ENCODE results near the gene KBTBD6. TPM values are rescaled to one million over a fixed set of nuclear protein-coding genes. Genes with fewer than 3 reads are reported as not detected.
"Not testable (repeated sequence)": the region's sequence is repeated elsewhere in the genome, so short reads cannot be mapped to it uniquely, and the experiment has no call there.

KBTBD6 gene
- total RNA-seq, 2 experiments from 2014 or later: 4.9 to 6.0 TPM

DNA sequence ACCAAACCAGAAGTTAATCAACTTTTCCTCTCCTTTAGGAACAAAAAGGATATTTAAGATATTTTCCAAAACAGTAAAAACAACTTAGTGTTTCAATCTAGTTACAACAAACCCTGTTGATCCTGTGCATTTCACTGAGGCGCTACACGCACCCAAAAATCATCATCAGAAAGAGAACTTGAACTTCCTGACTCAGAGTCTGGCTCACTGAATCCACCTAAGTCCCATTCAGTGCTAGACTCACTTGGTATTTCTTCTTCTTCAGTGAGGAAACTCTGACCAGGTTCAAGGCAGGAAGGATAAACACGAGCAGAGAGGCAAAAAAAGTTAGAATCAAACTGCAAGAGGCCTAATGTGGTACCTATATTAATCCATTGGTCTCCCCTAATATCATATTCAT, 2.2 kb downstream of the KBTBD6 start:
- peaks cover 36% of the 10 kb centered on the region for H3K36me3 Mint-ChIP-seq (ENCODE audit: low read depth)
- H3K4me1 Mint-ChIP-seq (ENCODE audit: low read depth): peaks cover 40% of the 10 kb centered on the region
- no peak for DNase-seq
- ATAC-seq: no peak
- H3K27ac Mint-ChIP-seq: peak overlapping the region; percentile 28
- H3K4me3 Mint-ChIP-seq: peak overlapping the region; percentile 83
- ChIA-PET POLR2A (no interaction called here), CTCF (no interaction called here)
- no peaks in the 10 kb centered on the region for H3K27me3 Mint-ChIP-seq (ENCODE audit: low read depth)
- no peaks in the 10 kb centered on the region for H3K9me3 Mint-ChIP-seq (ENCODE audit: insufficient read depth)

- ChIA-PET CTCF (no interaction called here), POLR2A (no interaction called here)
- Mint-ChIP-seq H3K27me3 (ENCODE audit: low read depth) (no peaks in the 10 kb centered on the region), H3K27ac (no peak overlapping the region), H3K36me3 (ENCODE audit: low read depth) (peaks cover 35% of the 10 kb centered on the region), H3K9me3 (ENCODE audit: insufficient read depth) (no peaks in the 10 kb centered on the region), H3K4me3 (no peak overlapping the region), H3K4me1 (ENCODE audit: low read depth) (peaks cover 27% of the 10 kb centered on the region)
- DNase-seq (no peak), ATAC-seq (no peak)
Observed at GRCh38 chr13:41127701-41128100, 4.9 kb downstream of the KBTBD6 start.

- no peak overlapping the region for H3K4me3 Mint-ChIP-seq
- no peaks in the 10 kb centered on the region for H3K27me3 Mint-ChIP-seq (ENCODE audit: low read depth)
- DNase-seq (no peak), ATAC-seq (no peak)
- ChIA-PET POLR2A (no interaction called here), CTCF (no interaction called here)
- no peak overlapping the region for H3K27ac Mint-ChIP-seq
- H3K36me3 Mint-ChIP-seq (ENCODE audit: low read depth): peaks cover 17% of the 10 kb centered on the region
- no peaks in the 10 kb centered on the region for H3K9me3 Mint-ChIP-seq (ENCODE audit: insufficient read depth)
- H3K4me1 Mint-ChIP-seq (ENCODE audit: low read depth): no peaks in the 10 kb centered on the region
Observed at GRCh38 chr13:41122838-41123237, 9.8 kb downstream of the KBTBD6 start.

DNA sequence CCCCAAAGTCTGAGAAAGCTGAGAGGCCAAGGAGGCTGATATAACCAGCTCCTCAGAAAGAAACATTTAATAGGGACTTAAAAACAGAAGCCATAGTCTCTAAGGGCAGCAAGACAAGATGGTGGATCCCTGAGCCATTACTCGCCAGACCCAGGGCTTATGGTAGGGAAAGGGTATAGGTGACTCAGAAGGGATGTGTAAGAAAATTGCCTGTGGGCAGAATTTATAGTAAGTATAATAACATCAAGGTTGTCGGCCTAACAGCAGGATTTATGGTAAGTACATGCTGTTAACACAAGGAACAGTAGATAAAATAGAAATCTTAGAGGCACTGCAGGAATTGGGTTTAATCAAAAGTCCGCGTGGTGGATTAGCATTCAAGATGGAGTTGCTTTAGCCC, 14.7 kb downstream of the KBTBD6 start:
- Mint-ChIP-seq H3K27me3 (ENCODE audit: low read depth) (no peaks in the 10 kb centered on the region), H3K36me3 (ENCODE audit: low read depth) (no peaks in the 10 kb centered on the region), H3K4me1 (ENCODE audit: low read depth) (no peaks in the 10 kb centered on the region), H3K27ac (no peak overlapping the region), H3K4me3 (no peak overlapping the region), H3K9me3 (ENCODE audit: insufficient read depth) (no peaks in the 10 kb centered on the region)
- CTCF ChIA-PET: no interaction called here
- DNase-seq: no peak
- no peak for ATAC-seq
- POLR2A ChIA-PET: no interaction called here

GRCh38 chr13:41111454-41111853, 21.1 kb downstream of the KBTBD6 start:
- DNase-seq (no peak), ATAC-seq (no peak)
- no peaks in the 10 kb centered on the region for H3K4me1 Mint-ChIP-seq (ENCODE audit: low read depth)
- H3K9me3 Mint-ChIP-seq (ENCODE audit: insufficient read depth): no peaks in the 10 kb centered on the region
- ChIA-PET CTCF (no interaction called here), POLR2A (interaction anchor here (0.6 kb wide), 1 partner anchor 203 kb away, joined by 5 read pairs; no protein-coding TSS in a partner anchor)
- no peak overlapping the region for H3K27ac Mint-ChIP-seq
- H3K4me3 Mint-ChIP-seq: no peak overlapping the region
- no peaks in the 10 kb centered on the region for H3K27me3 Mint-ChIP-seq (ENCODE audit: low read depth)
- H3K36me3 Mint-ChIP-seq (ENCODE audit: low read depth): no peaks in the 10 kb centered on the region

- Mint-ChIP-seq H3K9me3 (ENCODE audit: insufficient read depth) (no peaks in the 10 kb centered on the region), H3K4me1 (ENCODE audit: low read depth) (no peaks in the 10 kb centered on the region), H3K36me3 (ENCODE audit: low read depth) (no peaks in the 10 kb centered on the region), H3K27ac (no peak overlapping the region), H3K4me3 (no peak overlapping the region), H3K27me3 (ENCODE audit: low read depth) (no peaks in the 10 kb centered on the region)
- POLR2A ChIA-PET: no interaction called here
- DNase-seq (no peak), ATAC-seq (no peak)
- CTCF ChIA-PET: no interaction called here
Observed at GRCh38 chr13:41107584-41108014, 25.0 kb downstream of the KBTBD6 start.

DNA sequence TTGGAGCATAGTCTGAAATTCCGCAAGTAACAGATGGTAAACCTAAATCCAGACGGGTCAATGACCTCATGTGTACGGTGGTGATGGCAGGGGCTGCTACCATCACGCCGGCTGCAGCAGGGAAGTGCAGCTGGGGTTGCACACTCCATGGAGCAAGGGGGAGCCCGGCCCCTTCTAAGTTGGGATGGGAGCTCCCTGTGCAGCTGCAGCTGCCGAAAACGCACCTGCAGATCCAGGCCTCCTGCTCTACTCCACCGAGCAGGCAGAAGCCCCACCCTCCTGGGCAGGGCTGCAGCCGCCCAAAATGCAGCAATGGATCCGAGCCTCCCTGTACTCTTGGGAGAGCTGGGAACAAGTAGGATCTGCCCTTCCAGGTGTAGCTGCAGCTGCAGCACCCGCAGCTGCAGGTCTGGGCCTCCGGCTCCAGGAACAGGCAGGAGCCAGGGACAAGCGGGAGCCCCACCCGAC, 25.5 kb downstream of the KBTBD6 start:
- Mint-ChIP-seq H3K4me1 (ENCODE audit: low read depth) (no peaks in the 10 kb centered on the region), H3K27me3 (ENCODE audit: low read depth) (no peaks in the 10 kb centered on the region), H3K36me3 (ENCODE audit: low read depth) (no peaks in the 10 kb centered on the region), H3K4me3 (no peak overlapping the region), H3K27ac (no peak overlapping the region), H3K9me3 (ENCODE audit: insufficient read depth) (no peaks in the 10 kb centered on the region)
- ATAC-seq: no peak
- DNase-seq: no peak
- POLR2A ChIA-PET: no interaction called here
- CTCF ChIA-PET: no interaction called here

DNA sequence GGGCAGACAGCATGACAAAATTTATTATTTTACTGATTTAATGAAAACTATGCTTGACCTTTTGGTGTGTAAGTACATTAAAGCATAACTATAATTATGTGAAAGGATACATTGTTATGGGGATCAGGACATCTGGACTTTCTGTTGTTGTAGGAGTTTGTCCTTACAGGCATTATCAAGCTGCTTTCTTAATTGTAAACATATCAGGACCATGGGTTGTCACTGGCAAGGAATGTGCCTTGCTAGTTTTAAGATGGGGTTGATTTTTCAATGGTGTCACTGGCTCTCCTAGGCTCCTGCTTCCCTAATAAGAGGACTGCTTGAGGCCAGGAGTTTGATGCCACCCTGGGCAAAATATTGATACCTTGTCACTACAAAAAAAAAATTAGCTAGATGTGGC, 32.6 kb downstream of the KBTBD6 start:
- ATAC-seq (no peak), DNase-seq (no peak)
- Mint-ChIP-seq H3K4me1 (ENCODE audit: low read depth) (no peaks in the 10 kb centered on the region), H3K36me3 (ENCODE audit: low read depth) (no peaks in the 10 kb centered on the region), H3K27ac (no peak overlapping the region), H3K4me3 (no peak overlapping the region), H3K27me3 (ENCODE audit: low read depth) (peaks cover 5% of the 10 kb centered on the region), H3K9me3 (ENCODE audit: insufficient read depth) (no peaks in the 10 kb centered on the region)
- POLR2A ChIA-PET: no interaction called here
- CTCF ChIA-PET: no interaction called here

- POLR2A ChIA-PET: no interaction called here
Observed at GRCh38 chr13:41098761-41099160, 33.8 kb downstream of the KBTBD6 start.

DNA sequence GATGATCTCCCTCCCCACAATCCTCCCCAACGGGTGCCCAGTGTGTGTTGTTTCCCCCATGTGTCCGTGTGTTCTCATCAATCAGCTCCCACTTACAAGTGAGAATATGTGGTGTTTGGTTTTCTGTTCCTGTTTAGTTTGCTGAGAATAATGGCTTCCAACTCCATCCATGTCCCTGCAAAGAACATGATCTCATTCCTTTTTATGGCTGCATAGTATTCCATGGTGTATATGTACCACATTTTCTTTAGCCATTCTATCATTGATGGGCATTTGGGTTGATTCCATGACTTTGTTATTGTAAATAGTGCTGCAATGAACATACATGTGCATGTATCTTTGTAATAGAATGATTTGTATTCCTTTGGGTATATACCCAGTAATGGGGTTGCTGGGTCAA, 36.9 kb downstream of the KBTBD6 start:
- DNase-seq; ATAC-seq; CTCF ChIA-PET; H3K36me3 Mint-ChIP-seq (ENCODE audit: low read depth); H3K27me3 Mint-ChIP-seq (ENCODE audit: low read depth); POLR2A ChIA-PET; H3K4me1 Mint-ChIP-seq (ENCODE audit: low read depth); H3K4me3 Mint-ChIP-seq; H3K27ac Mint-ChIP-seq; H3K9me3 Mint-ChIP-seq (ENCODE audit: insufficient read depth): not testable (repeated sequence)

More at GRCh38 chr13:41098761-41099160, 33.8 kb downstream of the KBTBD6 start:
- CTCF ChIA-PET: no interaction called here
- H3K36me3 Mint-ChIP-seq (ENCODE audit: low read depth): no peaks in the 10 kb centered on the region
- no peaks in the 10 kb centered on the region for H3K9me3 Mint-ChIP-seq (ENCODE audit: insufficient read depth)
- H3K4me3 Mint-ChIP-seq: no peak overlapping the region
- no peak overlapping the region for H3K27ac Mint-ChIP-seq
- ATAC-seq (no peak), DNase-seq (no peak)
- H3K4me1 Mint-ChIP-seq (ENCODE audit: low read depth): no peaks in the 10 kb centered on the region
- H3K27me3 Mint-ChIP-seq (ENCODE audit: low read depth): peaks cover 5% of the 10 kb centered on the region

GRCh38 chr13:41085961-41086585, 46.5 kb downstream of the KBTBD6 start:
- Mint-ChIP-seq H3K9me3 (ENCODE audit: insufficient read depth) (peaks cover 7% of the 10 kb centered on the region), H3K27ac (no peak overlapping the region), H3K27me3 (ENCODE audit: low read depth) (no peaks in the 10 kb centered on the region), H3K4me3 (no peak overlapping the region), H3K4me1 (ENCODE audit: low read depth) (peaks cover 8% of the 10 kb centered on the region), H3K36me3 (ENCODE audit: low read depth) (peaks cover 23% of the 10 kb centered on the region)
- ChIA-PET POLR2A (no interaction called here), CTCF (no interaction called here)
- ATAC-seq: no peak
- no peak for DNase-seq

DNA sequence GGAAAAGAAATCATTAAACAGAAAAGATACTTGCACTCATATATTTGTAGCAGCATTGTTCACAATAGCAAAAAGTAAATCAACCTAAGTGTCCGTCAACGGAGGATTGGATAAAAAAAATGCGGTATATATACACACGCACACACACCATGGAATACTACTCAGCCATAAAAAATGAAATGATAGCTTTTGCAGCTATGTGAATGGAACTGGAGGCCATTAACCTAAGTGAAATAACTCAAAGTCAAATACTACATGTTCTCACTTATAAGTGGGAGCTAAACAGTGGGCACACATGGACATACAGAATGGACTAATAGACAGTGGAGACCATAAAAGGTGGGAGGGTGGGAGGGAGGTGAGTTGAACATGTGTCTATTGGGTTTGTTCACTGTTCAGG, 52.9 kb downstream of the KBTBD6 start:
- no peaks in the 10 kb centered on the region for H3K4me1 Mint-ChIP-seq (ENCODE audit: low read depth)
- H3K27ac Mint-ChIP-seq: no peak overlapping the region
- H3K27me3 Mint-ChIP-seq (ENCODE audit: low read depth): no peaks in the 10 kb centered on the region
- peaks cover 50% of the 10 kb centered on the region for H3K36me3 Mint-ChIP-seq (ENCODE audit: low read depth)
- H3K9me3 Mint-ChIP-seq (ENCODE audit: insufficient read depth): no peaks in the 10 kb centered on the region
- DNase-seq (no peak), ATAC-seq (no peak)
- H3K4me3 Mint-ChIP-seq: no peak overlapping the region
- ChIA-PET POLR2A (no interaction called here), CTCF (no interaction called here)
